GM08714 (cell line): ENCODE data around the gene RASGRP4.
"Not testable (repeated sequence)": the region's sequence is repeated elsewhere in the genome, so short reads cannot be mapped to it uniquely, and the experiment has no call there.

ENCODE experiments used
- H3K4me3 ChIP-seq: fragments of 200-500 bp; sonication (Bioruptor generic); 2 replicates; pipeline ENCODE4 v1.5.1; 2014; ENCODE audit warnings: mild to moderate bottlenecking, low read length, inconsistent platforms
- ZNF274 ChIP-seq: IDR thresholded peaks from 2 replicates; pipeline ENCODE4 v1.6.1; 2012; ENCODE audit warnings: mild to moderate bottlenecking, low read depth, low read length

Gene RASGRP4

DNA sequence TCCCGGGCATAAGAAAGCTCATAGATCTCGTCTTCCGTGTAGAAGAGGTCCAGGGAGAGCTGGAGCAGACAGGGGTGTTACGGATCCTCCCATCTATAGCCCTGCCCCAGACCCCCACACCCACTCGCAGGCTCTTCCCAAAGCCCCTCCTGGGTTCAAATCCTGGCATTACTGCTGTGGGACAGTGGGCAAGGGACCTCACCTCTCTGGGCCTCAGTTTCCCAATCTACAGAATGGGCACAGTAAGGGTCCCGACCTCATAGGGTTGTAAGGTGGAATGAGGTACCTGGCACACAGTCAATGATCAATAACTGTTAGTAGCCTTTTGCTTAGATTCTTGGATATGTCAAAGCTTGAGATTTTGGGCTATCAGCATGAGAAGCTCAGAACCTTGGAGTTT lies 12.6 kb downstream of the RASGRP4 start:
- no peak overlapping the region for H3K4me3 ChIP-seq
- no peak for TF ChIP-seq ZNF274

DNA sequence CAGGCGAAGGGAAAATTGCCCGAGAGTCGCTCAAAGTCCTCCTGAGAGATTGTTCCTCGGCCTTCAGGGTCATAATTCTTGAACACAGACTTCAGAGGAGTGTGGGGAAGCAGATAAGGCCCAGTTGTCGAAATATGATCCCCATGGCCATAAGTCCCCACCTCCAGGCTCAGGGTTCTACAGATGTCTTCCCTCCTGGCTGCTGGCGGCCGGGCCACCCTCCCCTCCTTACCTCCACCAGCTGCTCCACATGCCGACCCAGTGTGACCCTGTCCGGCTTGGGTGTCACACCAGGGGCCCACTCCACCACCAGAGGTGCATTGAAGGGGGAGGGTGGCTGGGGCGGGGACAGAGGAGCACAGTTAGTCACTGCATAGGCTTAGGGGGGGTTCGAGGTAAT lies 13.1 kb downstream of the RASGRP4 start:
- TF ChIP-seq ZNF274 = no peak
- no peak overlapping the region for H3K4me3 ChIP-seq

GRCh38 chr19:38412491-38412890 lies 13.5 kb downstream of the RASGRP4 start:
- H3K4me3 ChIP-seq = no peak overlapping the region
- TF ChIP-seq ZNF274 = no peak

DNA sequence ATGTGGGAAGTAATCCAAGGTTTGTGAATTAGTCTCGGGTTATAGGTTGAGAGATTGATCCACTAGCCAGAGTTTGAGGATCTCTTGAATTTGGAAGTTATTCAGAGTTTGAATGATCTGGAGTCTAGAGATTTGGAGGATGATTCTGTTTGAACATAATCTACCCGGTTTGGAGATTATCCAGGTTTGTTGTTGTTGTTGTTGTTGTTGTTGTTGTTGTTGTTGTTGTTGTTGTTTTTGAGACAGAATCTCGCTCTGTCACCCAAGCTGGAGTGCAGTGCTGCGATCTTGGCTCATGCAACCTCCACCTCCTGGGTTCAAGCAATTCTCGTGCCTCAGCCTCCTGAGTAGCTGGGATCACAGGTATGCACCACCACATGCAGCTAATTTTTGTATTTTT lies 14.1 kb downstream of the RASGRP4 start:
- H3K4me3 ChIP-seq = not testable (repeated sequence)

GRCh38 chr19:38411041-38411712 lies 14.8 kb downstream of the RASGRP4 start:
- TF ChIP-seq ZNF274 = no peak
- H3K4me3 ChIP-seq = no peak overlapping the region

DNA sequence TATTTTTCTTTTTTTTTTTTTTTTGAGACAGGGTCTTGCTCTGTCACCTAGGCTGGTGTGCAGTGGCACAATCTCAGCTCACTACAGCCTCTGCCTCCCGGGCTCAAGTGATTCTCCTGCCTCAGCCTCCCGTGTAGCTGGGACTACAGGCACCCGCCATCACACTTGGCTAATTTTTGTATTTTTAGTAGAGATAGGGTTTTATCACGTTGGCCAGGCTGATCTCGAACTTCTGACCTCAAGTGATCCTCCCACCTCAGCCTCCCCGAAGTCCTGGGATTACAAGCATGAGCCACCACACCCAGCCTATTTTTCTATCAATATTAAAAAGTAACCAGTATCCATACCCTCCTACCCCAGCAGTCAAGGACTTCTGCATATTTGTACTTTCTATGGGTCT lies 15.6 kb downstream of the RASGRP4 start:
- H3K4me3 ChIP-seq = not testable (repeated sequence)

- H3K4me3 ChIP-seq = no peak overlapping the region
- no peak for TF ChIP-seq ZNF274
Observed at GRCh38 chr19:38409631-38410133, 16.3 kb downstream of the RASGRP4 start.

DNA sequence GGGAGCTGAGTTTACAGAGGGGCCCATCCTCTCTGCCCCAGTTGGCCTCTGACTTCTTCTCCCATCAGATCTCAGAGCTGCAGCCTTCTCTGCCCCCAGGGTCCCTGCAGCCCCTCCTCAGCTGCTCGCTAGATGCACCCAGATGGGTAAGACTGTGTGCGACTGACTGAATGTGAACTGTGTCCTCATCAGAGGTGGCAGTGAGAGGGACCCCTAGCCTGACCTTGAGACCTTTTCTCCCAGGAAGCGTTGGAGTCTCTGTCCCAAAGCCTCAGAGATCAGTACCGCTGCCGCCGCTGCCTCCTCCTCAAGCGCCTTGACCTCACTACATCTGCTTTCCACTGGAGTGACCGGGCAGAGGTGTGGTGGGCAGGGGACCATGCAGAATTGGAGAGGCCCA lies 20.7 kb downstream of the RASGRP4 start:
- no peak for TF ChIP-seq ZNF274
- no peak overlapping the region for H3K4me3 ChIP-seq

- TF ChIP-seq ZNF274 = no peak
Observed at GRCh38 chr19:38404858-38405257, 21.2 kb downstream of the RASGRP4 start.

DNA sequence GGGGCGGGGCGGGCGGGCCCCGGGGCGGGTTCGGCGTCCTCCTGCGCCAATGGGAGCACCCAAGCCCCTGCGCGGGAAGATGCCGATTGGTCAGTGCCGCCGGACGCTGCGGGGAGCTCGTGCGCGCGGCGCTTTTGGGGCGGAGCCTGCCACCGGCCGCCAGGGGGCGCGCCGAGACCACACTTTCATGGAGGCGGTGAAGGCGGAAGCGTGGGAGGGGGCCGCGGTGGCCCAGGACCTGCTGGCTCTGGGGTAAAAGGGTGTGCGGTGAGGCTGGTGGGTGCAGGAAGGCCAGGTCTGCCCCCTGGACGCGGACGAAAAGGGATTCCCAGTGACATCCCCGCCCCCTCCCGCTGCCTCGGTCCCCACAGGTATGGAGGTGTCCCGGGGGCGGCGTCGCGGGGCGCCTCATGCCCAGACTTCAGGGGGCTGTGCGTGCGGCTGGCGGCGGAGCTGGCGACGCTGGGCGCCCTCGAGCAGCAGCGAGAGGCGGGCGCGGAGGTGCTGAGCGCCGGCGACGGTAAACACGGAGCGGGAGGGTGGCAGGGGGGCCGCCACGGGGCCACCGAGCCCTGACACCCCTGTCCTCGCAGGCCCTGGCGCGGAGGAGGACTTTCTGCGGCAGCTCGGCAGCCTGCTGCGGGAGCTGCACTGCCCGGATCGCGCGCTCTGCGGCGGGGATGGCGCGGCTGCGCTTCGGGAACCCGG lies 22.9 kb downstream of the RASGRP4 start, which contains the start of gene FAM98C:
Gene FAM98C (plus strand): TSS at position 127 of the 708 bp plus-strand sequence. CDS start 61 bp downstream, at position 188.
- TF ChIP-seq ZNF274 = no peak
- peak within 1 kb of the TSS; percentile 69 for H3K4me3 ChIP-seq

More at GRCh38 chr19:38404858-38405257, 21.2 kb downstream of the RASGRP4 start:
- H3K4me3 ChIP-seq = no peak overlapping the region

DNA sequence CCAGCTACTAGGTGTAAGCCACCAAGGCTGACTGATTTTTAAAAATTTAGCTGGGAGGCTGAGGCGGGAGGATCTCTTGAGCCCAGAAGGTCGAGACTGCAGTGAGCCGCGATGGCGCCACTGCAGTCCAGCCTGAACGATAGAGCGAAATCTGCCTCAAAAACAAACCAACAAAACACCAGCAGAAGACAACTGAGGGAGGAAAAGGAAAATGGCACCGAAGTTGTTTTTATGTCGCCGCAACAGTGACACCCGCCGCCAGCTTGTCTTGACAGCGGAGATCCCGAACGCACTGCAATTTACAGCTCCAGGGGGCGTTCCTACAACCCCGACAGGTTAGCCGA lies 23.4 kb downstream of the RASGRP4 start:
- no peak for TF ChIP-seq ZNF274

DNA sequence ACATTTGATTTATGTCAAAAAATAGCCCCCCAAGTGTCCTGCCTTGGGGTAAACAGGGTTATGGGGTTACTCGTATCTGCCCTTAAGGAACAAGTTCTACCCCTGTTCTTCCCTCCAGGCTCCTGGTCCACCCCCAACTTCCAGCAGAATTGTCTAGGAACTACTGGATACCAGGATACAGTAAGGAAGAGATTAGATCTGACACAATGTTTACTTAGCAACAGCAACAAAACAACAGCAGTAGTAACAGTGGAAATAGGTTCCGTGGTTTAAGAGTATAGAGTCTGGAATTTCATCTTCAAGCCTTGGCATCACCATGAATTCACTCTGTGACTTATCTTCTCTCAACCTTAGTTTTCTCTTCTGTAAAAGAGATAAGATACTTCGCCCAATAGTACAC lies 24.9 kb downstream of the RASGRP4 start:
- TF ChIP-seq ZNF274 = no peak
- no peak overlapping the region for H3K4me3 ChIP-seq

More for the DNA sequence above, 23.4 kb downstream of the RASGRP4 start:
- peak overlapping the region; percentile 39; the same call in 1 of the 2 replicates for H3K4me3 ChIP-seq

- no peak overlapping the region for H3K4me3 ChIP-seq
- no peak for TF ChIP-seq ZNF274
Observed at GRCh38 chr19:38400361-38400760, 25.7 kb downstream of the RASGRP4 start.

DNA sequence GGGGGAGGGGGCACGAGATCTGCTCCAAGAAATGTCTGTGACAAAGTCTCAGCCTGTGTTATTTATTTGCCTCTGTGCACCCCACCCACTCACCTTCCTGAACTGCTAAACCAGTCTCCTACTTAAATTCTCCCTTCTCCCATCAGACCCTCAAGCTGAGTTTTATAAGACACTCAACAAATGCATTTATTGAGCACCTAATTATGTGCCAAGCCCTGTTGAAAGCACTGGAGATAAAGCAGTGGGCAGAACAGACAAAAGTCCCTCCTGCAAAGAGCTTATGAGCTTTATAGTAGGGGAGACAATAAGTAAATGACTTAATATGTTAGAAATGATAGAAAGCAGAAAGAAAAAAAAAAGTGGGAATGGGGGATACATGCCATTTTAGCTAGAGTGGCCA lies 26.5 kb downstream of the RASGRP4 start:
- H3K4me3 ChIP-seq = no peak overlapping the region
- TF ChIP-seq ZNF274 = no peak

DNA sequence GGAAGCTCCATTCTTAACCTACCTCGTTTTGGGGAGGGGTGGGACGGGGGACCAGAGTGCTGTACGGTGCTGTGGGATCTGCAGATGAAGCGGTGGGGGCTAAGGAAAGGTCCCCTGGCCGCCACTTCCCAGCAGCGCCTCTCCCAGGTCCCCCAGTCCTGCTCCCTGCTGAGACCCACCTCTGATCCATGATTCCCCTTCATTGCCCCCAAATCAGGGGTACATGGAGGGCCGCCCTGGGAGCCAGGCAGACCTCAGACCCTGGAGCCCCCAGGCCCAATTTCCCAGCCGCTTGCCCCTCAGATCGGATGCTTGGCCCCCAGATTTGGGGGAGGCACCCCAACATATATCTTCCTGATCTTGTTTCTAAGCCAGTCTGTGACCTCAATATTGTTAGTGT lies 26.9 kb downstream of the RASGRP4 start:
- TF ChIP-seq ZNF274 = no peak
- H3K4me3 ChIP-seq = no peak overlapping the region
